ENCODE measurements around the gene LGR6. TPM values are rescaled to one million over a fixed set of nuclear protein-coding genes. Genes with fewer than 3 reads are reported as not detected.

The LGR6 gene
- total and polyA plus RNA-seq, 2 experiments from 2014 or later = 0.66 to 0.89 TPM

- H3K4me3 ChIP-seq = no peak overlapping the region
- peaks cover 3% of the 10 kb centered on the region; the same call in 1 of the 3 replicates for H3K9me3 Mint-ChIP-seq
- ATAC-seq (no peak), DNase-seq (ENCODE audit: low spot score) (no peak)
- H3K27ac ChIP-seq (ENCODE audit: low read depth) = no peak overlapping the region
- no peaks in the 10 kb centered on the region for H3K9me2 ChIP-seq (ENCODE audit: insufficient read depth)
- no peak overlapping the region for H3K4me3 Mint-ChIP-seq
- no peaks in the 10 kb centered on the region for H3K36me3 Mint-ChIP-seq (ENCODE audit: low read depth)
- TF ChIP-seq POLR2AphosphoS5 (IDR thresholded peaks at IDR 0.05; ENCODE audit: low read depth) (no peak), STAT1 (IDR thresholded peaks at IDR 0.05; ENCODE audit: unreplicated experiment) (no peak), CREB1 (CRISPR knock-in tag; IDR thresholded peaks at IDR 0.05; ENCODE audit: low read depth) (no peak), EZH2 (IDR thresholded peaks at IDR 0.05; ENCODE audit: low read depth, unreplicated experiment) (no peak), NANOG (IDR thresholded peaks at IDR 0.05; ENCODE audit: borderline replicate concordance) (no peak), JUNB (IDR thresholded peaks at IDR 0.05; ENCODE audit: unreplicated experiment) (no peak), ZNF331 (CRISPR knock-in tag; IDR thresholded peaks at IDR 0.05; ENCODE audit: low read depth) (no peak), ZNF114 (CRISPR knock-in tag; IDR thresholded peaks at IDR 0.05) (no peak), EZH2phosphoT487 (IDR thresholded peaks at IDR 0.05; ENCODE audit: unreplicated experiment) (no peak), REST (IDR thresholded peaks at IDR 0.05; ENCODE audit: unreplicated experiment) (no peak), ZNF462 (CRISPR knock-in tag; IDR thresholded peaks at IDR 0.05) (no peak)
- TF ChIP-seq, protein P1, sequence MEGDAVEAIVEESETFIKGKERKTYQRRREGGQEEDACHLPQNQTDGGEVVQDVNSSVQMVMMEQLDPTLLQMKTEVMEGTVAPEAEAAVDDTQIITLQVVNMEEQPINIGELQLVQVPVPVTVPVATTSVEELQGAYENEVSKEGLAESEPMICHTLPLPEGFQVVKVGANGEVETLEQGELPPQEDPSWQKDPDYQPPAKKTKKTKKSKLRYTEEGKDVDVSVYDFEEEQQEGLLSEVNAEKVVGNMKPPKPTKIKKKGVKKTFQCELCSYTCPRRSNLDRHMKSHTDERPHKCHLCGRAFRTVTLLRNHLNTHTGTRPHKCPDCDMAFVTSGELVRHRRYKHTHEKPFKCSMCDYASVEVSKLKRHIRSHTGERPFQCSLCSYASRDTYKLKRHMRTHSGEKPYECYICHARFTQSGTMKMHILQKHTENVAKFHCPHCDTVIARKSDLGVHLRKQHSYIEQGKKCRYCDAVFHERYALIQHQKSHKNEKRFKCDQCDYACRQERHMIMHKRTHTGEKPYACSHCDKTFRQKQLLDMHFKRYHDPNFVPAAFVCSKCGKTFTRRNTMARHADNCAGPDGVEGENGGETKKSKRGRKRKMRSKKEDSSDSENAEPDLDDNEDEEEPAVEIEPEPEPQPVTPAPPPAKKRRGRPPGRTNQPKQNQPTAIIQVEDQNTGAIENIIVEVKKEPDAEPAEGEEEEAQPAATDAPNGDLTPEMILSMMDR (conservative IDR thresholded peaks at IDR 0.05; ENCODE audit: low read depth in 2 of 2) = no peak
- TF ChIP-seq, protein P2, sequence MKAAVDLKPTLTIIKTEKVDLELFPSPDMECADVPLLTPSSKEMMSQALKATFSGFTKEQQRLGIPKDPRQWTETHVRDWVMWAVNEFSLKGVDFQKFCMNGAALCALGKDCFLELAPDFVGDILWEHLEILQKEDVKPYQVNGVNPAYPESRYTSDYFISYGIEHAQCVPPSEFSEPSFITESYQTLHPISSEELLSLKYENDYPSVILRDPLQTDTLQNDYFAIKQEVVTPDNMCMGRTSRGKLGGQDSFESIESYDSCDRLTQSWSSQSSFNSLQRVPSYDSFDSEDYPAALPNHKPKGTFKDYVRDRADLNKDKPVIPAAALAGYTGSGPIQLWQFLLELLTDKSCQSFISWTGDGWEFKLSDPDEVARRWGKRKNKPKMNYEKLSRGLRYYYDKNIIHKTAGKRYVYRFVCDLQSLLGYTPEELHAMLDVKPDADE (IDR thresholded peaks at IDR 0.05) = no peak
- no peaks in the 10 kb centered on the region for H3K36me3 ChIP-seq (ENCODE audit: insufficient read depth)
- H4K20me1 ChIP-seq (replicated peaks; ENCODE audit: insufficient read depth) = no peaks in the 10 kb centered on the region
- H3K4me2 ChIP-seq = no peak overlapping the region
- H2AFZ ChIP-seq = peak overlapping the region; percentile 74; the same call in 1 of the 2 replicates
- H3K27ac Mint-ChIP-seq = no peak overlapping the region
- H3K79me2 ChIP-seq (replicated peaks; ENCODE audit: insufficient read depth) = no peaks in the 10 kb centered on the region
- peaks cover 19% of the 10 kb centered on the region for H3K27me3 Mint-ChIP-seq (ENCODE audit: insufficient read depth, low read depth, poor library complexity)
- H3K4me1 ChIP-seq (ENCODE audit: insufficient read depth) = peaks cover 14% of the 10 kb centered on the region
- H3K27me3 ChIP-seq (ENCODE audit: insufficient read depth) = no peaks in the 10 kb centered on the region
- 0 out of 2 replicates have a peak, but pooled peaks cover 2% of the 10 kb centered on the region for H3F3A ChIP-seq (replicated peaks; ENCODE audit: low read depth)
- H3K4me1 Mint-ChIP-seq = peaks cover 54% of the 10 kb centered on the region
These were observed 32.2 kb upstream of the LGR6 start for GRCh38 chr1:202161151-202162046.

All from GM23338 (cell line).